Superior temporal gyrus (tissue), 1 donor: ENCODE measurements around the gene DLGAP4.

Source experiments
- DNase-seq: peaks from one replicate; pipeline ENCODE4 v3.0.0-alpha.2; 2016; ENCODE audit errors: extremely low spot score

Gene DLGAP4

GRCh38 chr20:36275011-36275410 lies 31.1 kb upstream of the DLGAP4 start:
- no peak for DNase-seq

GRCh38 chr20:36275441-36276189 lies 30.5 kb upstream of the DLGAP4 start:
- DNase-seq: no peak

GRCh38 chr20:36277546-36277945 lies 28.6 kb upstream of the DLGAP4 start:
- DNase-seq: no peak

- DNase-seq: no peak
Measured at GRCh38 chr20:36279362-36279761, 26.8 kb upstream of the DLGAP4 start.

- no peak for DNase-seq
Measured at GRCh38 chr20:36279776-36280175, 26.4 kb upstream of the DLGAP4 start.

- DNase-seq: no peak
Measured at GRCh38 chr20:36281785-36282380, 24.3 kb upstream of the DLGAP4 start.

GRCh38 chr20:36284751-36285150 lies 21.4 kb upstream of the DLGAP4 start:
- no peak for DNase-seq

- no peak for DNase-seq
Measured at GRCh38 chr20:36285746-36286447, 20.2 kb upstream of the DLGAP4 start.

GRCh38 chr20:36297656-36298055 lies 8.5 kb upstream of the DLGAP4 start:
- DNase-seq: no peak

GRCh38 chr20:36298061-36298460 lies 8.1 kb upstream of the DLGAP4 start:
- no peak for DNase-seq

GRCh38 chr20:36298795-36299339 lies 7.3 kb upstream of the DLGAP4 start:
- DNase-seq: no peak

GRCh38 chr20:36299459-36299858 lies 6.7 kb upstream of the DLGAP4 start:
- no peak for DNase-seq

- DNase-seq: no peak
Measured at GRCh38 chr20:36301359-36302119, 4.6 kb upstream of the DLGAP4 start.

- no peak for DNase-seq
Measured at GRCh38 chr20:36303020-36303595, 3.0 kb upstream of the DLGAP4 start.

- no peak for DNase-seq
Measured at GRCh38 chr20:36303831-36304230, 2.3 kb upstream of the DLGAP4 start.

- DNase-seq: no peak
Measured at GRCh38 chr20:36304786-36305495, 1.2 kb upstream of the DLGAP4 start.

- DNase-seq: no peak
Measured at GRCh38 chr20:36306553-36307411, 643 bp downstream of the DLGAP4 start.

- no peak for DNase-seq
Measured at GRCh38 chr20:36307412-36308325, 1.5 kb downstream of the DLGAP4 start.

- no peak for DNase-seq
Measured at GRCh38 chr20:36308353-36308752, 2.2 kb downstream of the DLGAP4 start.
